Measurements from ENCODE around the gene RAB22A.
"Not testable (repeated sequence)": the region's sequence is repeated elsewhere in the genome, so short reads cannot be mapped to it uniquely, and the experiment has no call there.

RAB22A gene

DNA sequence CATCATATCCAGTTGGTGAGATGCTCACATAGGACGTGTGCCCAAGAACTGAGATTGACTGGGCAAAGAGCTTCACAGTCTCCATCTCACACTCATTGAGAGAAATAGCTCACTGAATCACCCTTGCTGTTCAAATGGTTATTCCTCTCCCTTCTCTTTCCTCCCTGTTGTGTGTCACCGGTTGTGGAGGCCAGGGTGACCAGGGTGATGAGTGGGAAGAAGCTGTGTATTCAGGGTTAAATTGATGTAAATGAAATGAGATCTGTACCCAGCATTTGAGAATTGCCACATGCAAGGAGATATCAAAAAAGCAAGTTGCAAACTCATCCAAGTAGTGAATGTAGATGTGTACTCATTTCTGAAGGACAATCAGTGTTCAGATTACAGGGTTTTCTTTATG, 43.0 kb downstream of the RAB22A start:
- DNase-seq = no peak

DNA sequence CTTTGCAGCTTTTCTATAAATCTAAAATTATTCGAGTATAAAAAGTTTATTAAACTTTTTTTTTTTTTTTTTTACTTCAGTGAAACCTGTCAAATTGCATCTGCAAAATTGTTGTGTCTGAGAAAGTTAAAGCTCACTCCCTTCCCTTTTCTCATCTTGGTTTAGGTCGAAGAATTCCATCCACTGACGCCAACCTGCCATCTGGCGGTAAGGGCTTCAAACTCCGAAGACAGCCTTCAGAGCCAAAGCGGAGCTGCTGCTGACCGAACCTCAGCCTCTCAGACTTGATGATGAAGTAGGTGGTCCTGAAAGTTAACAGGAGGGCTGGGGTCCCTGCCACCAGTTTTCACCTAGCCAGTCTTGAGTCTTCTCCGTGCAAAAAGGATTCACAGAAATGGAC, 49.9 kb downstream of the RAB22A start:
- DNase-seq = no peak

DNA sequence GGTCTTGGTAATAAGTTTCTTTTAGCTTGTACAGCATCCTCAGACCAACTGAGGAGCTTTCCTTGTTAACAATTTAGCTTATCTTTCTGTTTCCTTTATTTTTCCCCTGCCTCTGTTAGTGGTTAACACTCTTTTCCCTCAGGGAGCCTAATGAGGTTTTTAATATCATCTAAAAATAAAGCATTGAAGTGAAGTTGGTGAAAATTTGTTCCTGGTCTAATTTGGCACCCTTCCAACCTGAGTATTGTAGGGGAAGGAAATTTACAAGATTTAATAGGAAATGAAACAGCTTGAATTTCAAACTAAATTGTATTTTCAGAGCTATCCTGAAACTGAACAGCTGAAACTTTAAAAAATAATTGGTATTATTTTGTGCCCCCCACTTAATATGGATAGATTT, 51.4 kb downstream of the RAB22A start:
- no peak for DNase-seq

DNA sequence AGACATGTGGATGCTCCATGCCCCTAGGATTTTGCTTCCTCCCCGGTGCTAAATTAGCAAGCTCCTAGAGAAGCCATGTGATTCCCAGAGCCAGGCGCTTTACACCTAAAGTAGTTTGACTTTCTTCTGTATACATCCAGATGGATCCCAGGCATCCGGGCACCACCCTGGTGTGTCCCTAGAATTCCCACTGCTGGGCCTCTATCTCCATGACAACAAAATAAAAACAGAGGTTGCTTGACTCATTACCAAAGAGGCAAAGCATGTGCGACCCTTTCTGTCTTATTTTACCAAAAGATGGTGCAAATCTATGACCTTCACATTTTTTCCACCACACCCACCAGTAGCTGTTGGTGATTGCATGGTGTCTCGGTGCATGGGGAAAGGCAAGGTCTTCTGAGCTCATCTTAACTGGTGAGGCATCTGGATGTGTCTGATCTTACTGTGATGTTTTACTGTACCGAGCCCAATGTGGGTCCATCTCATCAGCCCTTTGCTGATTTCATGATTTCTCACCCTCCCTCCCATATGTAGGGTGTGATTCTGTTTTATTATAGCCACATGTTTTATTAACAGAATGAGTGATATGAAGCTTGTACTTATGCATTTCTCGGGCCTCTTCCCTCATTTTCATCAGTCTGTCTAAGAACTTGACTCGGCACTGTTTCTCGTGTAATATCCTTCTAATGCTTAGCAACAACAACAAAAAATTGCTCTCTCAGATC, 52.1 kb downstream of the RAB22A start:
- DNase-seq = no peak

DNA sequence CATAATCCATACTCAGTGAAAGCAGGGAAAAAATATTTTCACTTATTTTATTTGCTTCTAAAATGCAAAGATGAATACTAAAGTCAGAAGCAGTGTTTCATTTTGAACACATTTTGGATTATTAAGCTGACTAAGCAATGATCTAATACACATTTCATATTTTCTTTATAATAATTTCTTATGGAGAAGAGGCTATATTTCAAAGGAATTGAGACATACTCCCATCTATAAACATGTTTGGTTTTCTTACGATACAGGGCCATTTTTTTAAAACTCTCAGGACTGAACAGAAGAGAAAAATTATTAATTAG, 52.6 kb downstream of the RAB22A start:
- DNase-seq = no peak

DNA sequence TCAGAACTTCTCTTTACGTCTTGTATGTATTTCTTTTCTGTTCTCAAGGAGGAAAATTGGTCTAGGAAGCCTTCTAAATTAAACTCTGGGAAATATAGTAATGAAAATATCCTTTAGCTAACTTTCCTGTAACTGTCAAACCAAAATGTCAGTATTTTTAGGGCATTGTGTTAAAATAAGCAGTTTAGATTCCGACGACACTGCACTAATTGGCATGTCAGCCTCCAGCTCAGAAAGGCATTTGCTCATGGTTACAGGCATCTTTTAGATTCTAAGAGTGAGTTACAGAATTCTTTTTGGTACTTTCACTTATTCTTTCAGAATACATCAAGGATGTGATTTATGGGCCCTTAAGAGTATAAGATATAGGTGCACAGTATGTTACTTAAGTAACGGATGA, 53.5 kb downstream of the RAB22A start:
- no peak for DNase-seq

DNA sequence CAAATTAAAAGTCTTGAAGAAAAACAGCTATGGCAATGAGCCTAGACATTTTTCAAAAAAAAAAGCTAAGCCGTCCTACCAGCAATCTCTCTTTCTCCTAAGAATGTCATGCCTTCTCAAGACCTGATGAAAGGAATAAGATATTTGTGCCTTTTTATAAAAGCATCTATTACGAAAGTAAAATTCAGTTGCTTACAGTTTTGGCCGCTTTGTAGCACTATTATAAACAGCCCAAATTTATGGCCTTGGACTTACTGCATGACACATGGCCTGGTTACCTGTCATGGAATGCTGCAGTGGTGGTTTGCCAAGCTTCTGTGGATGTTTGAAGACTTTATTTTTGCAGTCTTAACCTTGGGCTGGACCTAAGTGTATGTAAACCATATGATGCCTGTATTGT, 57.4 kb downstream of the RAB22A start:
- no peak for DNase-seq

DNA sequence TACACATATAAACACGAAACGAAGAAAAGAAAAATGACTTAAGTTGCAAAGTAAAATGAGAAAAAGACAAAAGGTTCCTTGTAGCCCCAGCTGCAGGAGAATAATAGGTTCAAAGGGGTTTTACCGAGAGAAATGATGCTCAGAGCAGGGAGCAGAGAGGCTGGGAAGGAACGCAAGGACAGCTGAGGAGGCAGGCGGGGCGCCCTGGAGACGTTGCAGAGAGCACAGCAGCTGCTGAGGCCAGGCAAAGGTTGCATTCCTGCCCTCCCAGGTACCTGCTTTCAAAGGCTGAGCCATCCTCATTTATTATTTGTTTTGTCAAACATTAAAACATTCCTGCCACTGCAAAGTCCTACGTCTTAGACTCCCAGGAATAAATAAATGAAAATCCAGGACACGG, 63.3 kb downstream of the RAB22A start:
- DNase-seq = no peak

DNA sequence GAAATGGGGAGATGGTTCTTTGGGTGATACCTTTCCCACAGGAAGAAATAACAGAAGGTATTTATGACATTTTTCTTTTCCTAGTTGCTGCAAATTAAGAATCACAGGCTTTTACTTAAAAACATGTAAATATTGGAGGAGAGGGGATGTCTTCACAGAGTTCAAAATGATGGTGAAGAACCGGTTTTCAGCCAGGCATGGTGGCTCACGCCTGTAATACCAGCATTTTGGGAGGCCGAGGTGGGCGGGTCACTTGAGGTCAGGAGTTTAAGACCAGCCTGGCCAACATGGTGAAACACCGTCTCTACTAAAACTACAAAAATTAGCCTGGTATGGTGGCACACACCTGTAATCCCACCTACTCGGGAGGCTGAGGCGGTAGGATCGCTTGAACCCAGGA, 63.8 kb downstream of the RAB22A start:
- not testable (repeated sequence) for DNase-seq

DNA sequence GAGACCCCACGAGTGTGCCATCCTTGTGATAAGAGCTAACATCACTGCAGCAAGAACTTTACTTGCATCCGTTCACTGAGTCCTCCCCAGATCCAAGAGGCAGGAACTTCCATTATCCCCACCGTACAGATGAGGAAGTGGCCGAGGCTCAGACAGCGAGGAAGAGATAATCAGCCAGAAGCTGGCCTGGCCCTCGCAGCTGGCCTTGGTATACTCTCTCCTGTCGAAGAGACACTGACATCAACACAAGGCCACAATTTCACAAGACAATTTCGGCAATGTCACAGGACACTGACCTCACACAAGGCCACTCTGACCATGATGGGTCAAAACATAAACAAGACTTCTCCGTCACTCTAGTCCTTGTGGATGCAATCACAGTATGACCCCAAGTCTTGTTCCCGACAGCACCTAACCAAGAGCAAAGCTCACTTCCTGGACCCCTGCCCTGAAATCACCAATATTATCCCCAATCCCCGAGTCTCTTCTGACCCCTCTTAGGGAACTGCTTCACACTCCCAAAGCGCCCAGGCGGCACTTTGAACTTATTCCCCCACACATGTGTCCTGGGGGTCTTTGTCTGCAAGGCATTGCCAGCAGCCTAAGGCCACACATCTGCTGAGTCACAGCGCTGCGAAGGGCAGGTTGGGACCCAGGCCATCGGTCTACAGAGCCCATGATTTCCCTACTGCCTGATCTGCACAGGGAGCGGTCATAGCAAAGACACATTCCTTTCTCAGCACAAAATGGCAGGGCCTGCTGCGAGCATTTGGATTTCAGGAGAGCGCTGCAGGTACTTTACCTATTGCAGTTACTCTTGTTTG, 64.7 kb downstream of the RAB22A start:
- no peak for DNase-seq

DNA sequence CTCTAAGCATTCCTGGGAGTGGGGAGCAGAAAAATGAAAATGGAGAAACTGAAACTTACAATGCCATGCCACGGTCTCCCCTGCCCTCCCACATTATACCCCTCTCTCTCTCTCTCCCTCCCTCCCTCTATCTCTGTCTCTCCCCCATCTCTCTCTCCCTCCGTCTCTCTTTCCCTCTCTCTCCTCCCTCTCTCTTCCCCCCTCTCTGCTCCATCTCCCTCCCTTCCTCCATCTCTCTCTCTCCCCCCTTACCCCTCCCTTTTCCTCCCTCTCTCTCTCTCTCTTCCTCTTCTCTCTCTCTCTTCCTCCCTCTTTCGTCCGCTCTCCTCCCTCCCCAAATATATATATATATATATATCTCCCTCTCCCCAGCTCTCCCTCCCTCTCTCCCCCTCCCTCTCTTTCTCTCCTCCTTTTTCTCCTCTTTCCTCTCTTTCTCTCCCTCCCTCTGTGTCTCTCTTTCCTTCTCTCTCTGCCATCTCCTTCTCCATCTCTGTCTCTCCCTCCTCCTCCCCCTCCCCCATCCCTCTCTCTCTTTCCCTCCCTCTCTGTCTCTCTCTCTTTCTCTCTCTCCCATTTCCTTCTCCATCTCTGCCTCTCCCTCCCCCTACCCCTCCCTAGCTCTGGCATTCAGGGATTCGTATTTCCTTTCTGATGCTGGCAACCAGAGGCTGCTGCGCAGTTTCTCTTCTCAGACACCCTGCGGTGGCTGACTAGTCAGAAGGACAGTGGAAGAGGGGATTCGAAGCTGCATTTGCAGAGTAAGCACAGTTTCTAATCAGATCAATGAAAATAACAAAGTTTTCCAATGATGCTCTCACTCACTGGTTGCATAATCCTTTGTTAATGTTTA, 65.6 kb downstream of the RAB22A start:
- DNase-seq = no peak

DNA sequence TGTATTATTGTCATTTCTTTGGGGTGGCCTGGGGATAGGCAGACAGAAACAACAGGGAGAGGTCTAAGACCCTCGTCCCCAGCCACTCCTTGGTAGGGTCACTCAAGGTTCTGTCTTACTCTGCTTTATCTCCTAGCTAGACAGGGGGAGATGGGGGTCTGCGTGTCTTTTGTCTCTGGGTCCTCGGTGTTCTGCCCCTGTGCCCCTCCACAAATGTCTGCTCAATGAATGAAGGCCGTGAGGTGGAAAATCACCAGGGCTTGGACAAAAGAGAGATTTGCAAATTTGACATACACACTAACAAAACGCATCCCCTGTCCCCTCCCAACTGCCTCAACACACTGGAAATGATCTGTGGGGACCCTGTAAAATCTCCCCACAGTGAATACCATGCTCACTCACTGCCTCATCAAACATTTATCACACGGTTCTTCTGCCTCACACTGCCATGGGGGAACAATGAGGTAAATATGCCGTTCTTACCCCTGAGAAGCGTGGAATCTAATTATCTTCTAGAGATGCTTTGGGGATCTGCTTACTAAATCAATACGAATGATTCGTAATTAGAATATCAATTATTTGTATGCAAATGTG, 66.3 kb downstream of the RAB22A start:
- no peak for DNase-seq

DNA sequence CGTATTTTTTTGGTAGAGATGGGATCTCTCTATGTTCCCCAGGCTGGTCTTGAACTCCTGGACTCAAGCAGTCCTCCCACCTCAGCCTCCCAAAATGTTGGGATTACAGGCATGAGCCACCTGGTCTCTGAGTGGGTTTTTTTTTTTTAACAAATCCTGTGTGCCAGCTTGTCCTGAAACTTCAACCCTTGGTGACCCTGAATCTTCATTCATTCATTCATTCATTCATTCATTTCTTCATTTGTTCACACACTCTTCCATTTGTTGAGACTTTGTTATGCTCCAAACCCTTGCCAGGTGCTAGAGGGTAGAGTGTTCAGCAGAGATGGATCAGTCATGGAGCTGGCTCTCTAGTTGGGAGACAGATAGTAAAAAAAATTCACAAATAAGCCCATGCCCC, 67.5 kb downstream of the RAB22A start:
- DNase-seq = no peak

DNA sequence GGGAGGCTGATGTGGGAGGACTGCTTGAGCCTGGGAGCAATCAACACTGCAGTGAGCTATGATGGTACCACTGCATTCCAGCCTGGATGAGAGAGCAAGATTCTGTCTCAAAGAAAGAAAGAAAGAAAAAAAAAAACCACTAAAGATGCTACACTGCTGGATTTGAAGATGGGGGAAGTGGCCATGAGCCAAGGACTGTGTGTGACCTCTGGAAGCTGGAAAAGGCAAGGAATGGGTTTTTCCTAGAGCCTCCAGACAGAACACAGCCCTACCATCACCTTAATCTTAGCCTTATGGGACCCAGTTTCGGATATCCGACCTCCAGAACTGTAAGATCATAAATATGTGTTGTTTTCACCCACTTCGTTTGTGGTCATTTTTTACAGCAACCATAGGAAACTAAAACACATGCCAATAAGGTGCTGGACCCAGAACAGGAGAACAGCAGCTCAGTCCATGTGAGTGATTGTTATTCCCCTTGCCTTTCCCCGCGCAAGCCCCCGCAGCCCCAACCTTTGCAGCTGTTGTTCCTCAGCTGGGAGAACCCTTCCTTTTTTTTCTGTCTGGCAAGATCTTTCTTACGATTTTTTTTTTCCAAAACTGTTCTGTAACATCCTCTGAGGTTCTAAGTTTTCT, 68.4 kb downstream of the RAB22A start:
- no peak for DNase-seq

DNA sequence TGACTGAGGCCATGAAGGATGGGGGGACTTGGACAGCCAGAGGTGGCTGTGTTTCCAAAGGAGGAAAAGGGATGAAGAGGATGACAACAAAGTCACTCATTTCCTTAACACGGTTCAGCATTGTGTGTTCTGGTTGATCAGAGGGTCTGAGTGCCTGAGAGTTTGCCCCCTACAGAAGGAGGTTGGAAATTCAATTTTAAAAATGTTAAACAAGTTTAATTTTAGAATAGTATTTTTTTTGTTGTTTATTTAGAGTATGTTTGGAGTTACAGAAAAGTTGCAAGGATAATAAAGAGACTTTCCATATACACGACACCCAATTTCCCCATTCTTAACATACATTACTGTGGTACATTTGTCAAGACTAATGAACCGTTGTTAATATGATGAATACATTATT, 69.2 kb downstream of the RAB22A start:
- DNase-seq = no peak

DNA sequence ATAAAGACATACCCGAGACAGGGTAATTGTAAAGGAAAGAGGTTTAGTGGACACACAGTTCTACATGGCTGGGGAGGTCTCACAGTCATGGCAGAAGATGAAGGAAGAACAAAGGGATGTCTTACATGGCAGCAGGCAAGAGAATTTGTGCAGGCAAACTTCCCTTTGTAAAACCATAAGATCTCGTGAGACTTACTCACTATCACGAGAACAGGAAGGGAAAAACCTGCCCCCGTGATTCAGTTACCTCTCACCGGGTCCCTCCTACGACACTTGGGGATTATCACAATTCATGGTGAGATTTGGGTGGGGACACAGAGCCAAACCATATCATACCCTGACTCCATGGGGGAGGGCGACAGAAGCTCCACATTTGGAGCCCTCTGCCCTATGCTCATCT, 72.1 kb downstream of the RAB22A start:
- DNase-seq = no peak

DNA sequence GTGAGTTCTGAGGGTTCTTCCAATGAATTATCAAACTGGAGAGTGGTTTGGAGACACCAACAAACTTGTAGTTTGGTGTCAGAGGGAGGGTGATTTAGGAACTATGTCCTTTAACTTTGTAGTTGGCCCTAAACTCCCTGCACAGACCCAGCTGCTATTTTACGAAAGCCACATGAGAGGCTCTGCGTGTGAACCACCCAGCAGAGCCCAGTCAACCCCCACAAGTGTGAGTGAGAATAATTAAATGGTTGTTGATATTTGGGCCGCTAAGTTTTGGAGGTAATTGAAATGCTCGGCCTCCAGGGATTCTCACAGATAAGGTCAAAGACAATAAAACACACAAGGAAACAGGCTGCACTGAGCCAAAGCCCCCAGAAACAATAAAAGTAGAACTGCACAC, 72.6 kb downstream of the RAB22A start:
- DNase-seq = no peak

DNA sequence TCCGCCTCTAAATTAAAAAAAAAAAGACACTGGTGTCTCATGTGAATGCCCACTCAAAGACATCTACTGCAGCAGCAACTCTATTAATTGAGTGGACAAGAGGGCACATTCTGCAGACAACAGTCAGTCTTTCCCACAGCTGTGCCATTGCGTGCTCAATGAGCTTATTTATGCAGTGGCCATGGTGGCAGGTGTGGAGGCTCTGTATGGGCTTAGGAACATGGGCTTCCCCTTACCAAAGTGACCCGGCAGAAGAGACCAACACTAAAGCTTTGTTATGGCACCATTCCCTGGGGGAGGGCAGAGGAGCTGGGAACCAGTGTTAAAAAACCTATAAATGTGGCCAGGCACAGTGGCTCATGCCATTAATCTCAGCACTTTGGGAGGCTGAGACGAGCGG, 75.3 kb downstream of the RAB22A start:
- DNase-seq = no peak

DNA sequence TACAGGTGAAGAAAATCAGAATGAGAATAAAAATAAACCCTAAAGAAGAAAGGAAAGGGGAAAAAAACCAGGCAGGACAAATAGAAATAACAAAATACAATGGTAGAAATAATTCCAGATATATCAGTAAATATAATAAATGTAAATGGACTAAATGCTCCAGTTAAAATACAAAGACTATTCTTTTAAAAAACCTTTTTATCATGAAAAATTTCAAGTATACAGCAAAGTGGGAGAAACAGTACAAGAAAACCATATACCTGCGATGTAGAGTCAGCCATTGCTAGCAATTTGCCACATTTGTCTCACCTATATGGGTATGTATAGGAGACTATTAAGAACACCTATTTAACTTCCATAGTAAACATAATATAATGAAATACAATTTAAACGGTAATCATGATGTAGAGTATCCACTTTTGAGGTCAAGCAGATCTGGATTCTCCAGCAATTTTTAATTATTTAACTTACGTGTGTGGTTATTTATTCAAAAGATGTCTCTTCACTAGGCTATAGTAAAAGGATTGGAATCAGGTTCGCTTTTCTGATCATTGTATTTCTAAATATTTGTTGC, 78.6 kb downstream of the RAB22A start:
- no peak for DNase-seq

DNA sequence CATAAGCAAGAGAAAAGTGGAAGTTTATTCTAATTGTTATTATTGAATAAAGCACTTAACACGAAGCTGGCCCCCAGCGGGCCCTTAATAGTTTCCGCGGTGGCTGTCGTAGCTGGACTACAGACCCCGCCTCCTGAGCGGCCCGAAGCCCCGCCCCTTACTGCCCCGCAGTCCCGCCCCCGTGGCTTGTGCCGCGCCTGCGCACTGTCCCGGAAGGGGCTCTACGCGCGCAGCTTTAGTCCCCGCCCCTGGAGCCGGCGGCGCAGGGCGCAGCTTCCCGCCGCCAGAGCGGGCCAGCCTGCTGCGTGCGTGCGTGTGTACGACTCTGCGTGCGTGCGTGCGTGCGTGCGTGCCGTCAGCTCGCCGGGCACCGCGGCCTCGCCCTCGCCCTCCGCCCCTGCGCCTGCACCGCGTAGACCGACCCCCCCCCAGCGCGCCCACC, 79.4 kb downstream of the RAB22A start, which contains the start of gene VAPB:
Gene VAPB, plus strand, starts transcription at position 348 of the 442 bp plus-strand sequence. CDS start 231 bp downstream, outside the sequence.
- peak; percentile 82 for DNase-seq

DNA sequence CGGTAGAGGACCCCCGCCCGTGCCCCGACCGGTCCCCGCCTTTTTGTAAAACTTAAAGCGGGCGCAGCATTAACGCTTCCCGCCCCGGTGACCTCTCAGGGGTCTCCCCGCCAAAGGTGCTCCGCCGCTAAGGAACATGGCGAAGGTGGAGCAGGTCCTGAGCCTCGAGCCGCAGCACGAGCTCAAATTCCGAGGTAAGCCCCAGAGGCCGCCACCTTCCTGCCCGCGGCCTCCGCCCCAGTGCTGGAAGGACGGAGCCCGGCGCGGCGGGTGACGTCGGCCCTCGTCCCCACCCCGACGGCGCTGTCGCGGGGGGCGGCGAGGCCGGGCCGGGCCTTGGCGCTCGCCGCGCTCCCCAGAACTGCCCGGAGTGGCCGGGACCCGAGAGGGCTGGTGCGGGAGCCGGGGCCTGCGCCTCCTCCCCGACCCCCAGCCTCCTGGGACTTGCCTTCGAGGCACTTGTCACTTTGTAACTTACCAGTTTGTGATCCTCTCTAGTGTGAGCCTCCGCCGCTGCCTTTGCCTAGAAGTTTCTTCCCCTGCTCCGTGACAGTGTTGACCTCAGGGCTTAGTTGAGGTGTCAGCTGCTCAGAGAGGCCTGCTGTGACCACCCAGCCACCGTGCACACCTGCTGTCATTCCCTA, 79.9 kb downstream of the RAB22A start:
- DNase-seq = no peak

Data from NCI-H510A (cell line).